OCI-LY3 (cell line): Measurements from ENCODE around the gene FOSL2.

Experiments used
- H2AFZ ChIP-seq: fragments of 200-600, 300-600 bp; shearing (Covaris generic); 2 replicates; pipeline ENCODE4 v1.6.0; 2014; ENCODE audit warnings: antibody characterized with exemption, low read depth, low read length
- H3K27ac ChIP-seq: fragments of 200-600, 300-600 bp; sonication (generic); 2 replicates; pipeline ENCODE4 v1.5.1; 2014; ENCODE audit warnings: mild to moderate bottlenecking, low read length, moderate library complexity, mixed read lengths
- H3K27me3 ChIP-seq: fragments of 200-600, 300-600 bp; sonication (generic); 2 replicates; pipeline ENCODE4 v1.6.1; 2014; ENCODE audit warnings: low read depth, low read length, mixed read lengths
- H3K36me3 ChIP-seq: fragments of 200-600, 300-600 bp; sonication (generic); replicated peaks from 2 replicates; pipeline ENCODE3; 2014; ENCODE audit warnings: low read depth, low read length, mixed read lengths
- H3K4me1 ChIP-seq: fragments of 300-600, 200-600 bp; sonication (generic); 2 replicates; pipeline ENCODE4 v1.6.1; 2014; ENCODE audit warnings: low read length, mixed read lengths
- H3K4me2 ChIP-seq: fragments of 200-600, 300-600 bp; sonication (generic); 2 replicates; pipeline ENCODE4 v1.6.1; 2014; ENCODE audit warnings: low read length, mixed read lengths
- H3K4me3 ChIP-seq: fragments of 300-600, 200-600 bp; sonication (generic); 2 replicates; pipeline ENCODE4 v1.5.1; 2014; ENCODE audit warnings: antibody characterized with exemption, mild to moderate bottlenecking, low read length, moderate library complexity
- H3K79me2 ChIP-seq: fragments of 300-600, 200-600 bp; shearing (Covaris generic); 2 replicates; pipeline ENCODE4 v1.6.1; 2014; ENCODE audit warnings: mild to moderate bottlenecking, low read length, mixed read lengths
- H3K9ac ChIP-seq: fragments of 300-600, 200-600 bp; shearing (Covaris generic); 2 replicates; pipeline ENCODE4 v1.6.0; 2014; ENCODE audit warnings: mild to moderate bottlenecking, low read length, moderate library complexity
- H3K9me3 ChIP-seq: fragments of 200-600, 300-600 bp; shearing (Covaris generic); 2 replicates; pipeline ENCODE4 v1.6.1; 2014; ENCODE audit warnings: low read length, mixed read lengths; ENCODE audit not compliant: insufficient read depth
- H4K20me1 ChIP-seq: fragments of 200-600, 300-600 bp; sonication (generic); 2 replicates; pipeline ENCODE4 v1.6.1; 2016; ENCODE audit warnings: low read length, mixed read lengths; ENCODE audit not compliant: insufficient read depth
- CTCF ChIP-seq: fragments of 200-600, 300-600 bp; sonication (generic); IDR thresholded peaks from 2 replicates; pipeline ENCODE4 v1.5.1; 2014; ENCODE audit warnings: antibody characterized with exemption, low read length, low read depth
- EZH2phosphoT487 ChIP-seq: fragments of 200-600 bp; shearing (Covaris generic); IDR thresholded peaks from 2 replicates; pipeline ENCODE4 v1.6.1; 2018; ENCODE audit warnings: antibody characterized with exemption, mixed run types, low read depth

The FOSL2 gene

GRCh38 chr2:28461056-28461455, 68.4 kb downstream of the FOSL2 start:
- H3K4me3 ChIP-seq = no peak overlapping the region
- H4K20me1 ChIP-seq = no peaks in the 10 kb centered on the region
- H2AFZ ChIP-seq = no peak overlapping the region
- no peaks in the 10 kb centered on the region; the same call in 1 of the 2 replicates for H3K4me1 ChIP-seq
- TF ChIP-seq EZH2phosphoT487 (no peak), CTCF (no peak)
- peaks cover 17% of the 10 kb centered on the region for H3K27me3 ChIP-seq
- H3K27ac ChIP-seq = no peak overlapping the region
- H3K4me2 ChIP-seq = no peak overlapping the region
- no peaks in the 10 kb centered on the region for H3K79me2 ChIP-seq
- H3K9ac ChIP-seq = no peak overlapping the region
- no peaks in the 10 kb centered on the region for H3K36me3 ChIP-seq
- no peaks in the 10 kb centered on the region for H3K9me3 ChIP-seq

- Histone ChIP-seq H3K4me1 (no peaks in the 10 kb centered on the region; the same call in 1 of the 2 replicates), H4K20me1 (no peaks in the 10 kb centered on the region), H3K36me3 (no peaks in the 10 kb centered on the region), H3K27me3 (peaks cover 17% of the 10 kb centered on the region), H3K4me2 (no peak overlapping the region), H3K79me2 (no peaks in the 10 kb centered on the region), H3K9ac (no peak overlapping the region), H3K4me3 (no peak overlapping the region), H2AFZ (no peak overlapping the region), H3K9me3 (no peaks in the 10 kb centered on the region), H3K27ac (no peak overlapping the region)
- TF ChIP-seq CTCF = no peak
- no peak for TF ChIP-seq EZH2phosphoT487
Measured at GRCh38 chr2:28462122-28462521, 69.5 kb downstream of the FOSL2 start.

GRCh38 chr2:28463211-28463816, 70.7 kb downstream of the FOSL2 start:
- H4K20me1 ChIP-seq = no peaks in the 10 kb centered on the region
- no peak overlapping the region for H3K27ac ChIP-seq
- H3K4me3 ChIP-seq = no peak overlapping the region
- no peaks in the 10 kb centered on the region for H3K36me3 ChIP-seq
- H3K4me2 ChIP-seq = no peak overlapping the region
- peaks cover 17% of the 10 kb centered on the region for H3K27me3 ChIP-seq
- no peaks in the 10 kb centered on the region; the same call in 1 of the 2 replicates for H3K4me1 ChIP-seq
- no peak for TF ChIP-seq CTCF
- TF ChIP-seq EZH2phosphoT487 = no peak
- no peaks in the 10 kb centered on the region for H3K79me2 ChIP-seq
- H3K9me3 ChIP-seq = no peaks in the 10 kb centered on the region
- no peak overlapping the region for H2AFZ ChIP-seq
- H3K9ac ChIP-seq = no peak overlapping the region

GRCh38 chr2:28463893-28464292, 71.2 kb downstream of the FOSL2 start:
- Histone ChIP-seq H3K9ac (no peak overlapping the region), H3K27ac (no peak overlapping the region), H3K79me2 (no peaks in the 10 kb centered on the region)

More at GRCh38 chr2:28463893-28464292, 71.2 kb downstream of the FOSL2 start:
- no peaks in the 10 kb centered on the region; the same call in 1 of the 2 replicates for H3K4me1 ChIP-seq
- no peak overlapping the region for H3K4me2 ChIP-seq
- H2AFZ ChIP-seq = no peak overlapping the region
- no peaks in the 10 kb centered on the region for H4K20me1 ChIP-seq
- TF ChIP-seq CTCF (no peak), EZH2phosphoT487 (no peak)
- H3K36me3 ChIP-seq = no peaks in the 10 kb centered on the region
- no peaks in the 10 kb centered on the region for H3K9me3 ChIP-seq
- peaks cover 17% of the 10 kb centered on the region for H3K27me3 ChIP-seq
- no peak overlapping the region for H3K4me3 ChIP-seq
